Caco-2 (cell line): ENCODE results near the gene GUCY1A1. TPM values are rescaled to one million over a fixed set of nuclear protein-coding genes. Genes with fewer than 3 reads are reported as not detected.

Experiments used
- BruUV-seq: library from RNA; stranded (reverse); fragments of 400-500 nt; replicated peaks from 2 replicates; lab custom pipeline; 2021; lab: Mats Ljungman, UMichigan
- CTCF ChIA-PET: fragments of 300-600 bp; sonication (Branson Sonifier 250); formaldehyde crosslinking; loops from one replicate; lab custom pipeline; 2022; ENCODE audit warnings: antibody characterized with exemption; lab: Charles Lee
- POLR2A ChIA-PET: fragments of 300-600 bp; sonication (Branson Sonifier 250); formaldehyde crosslinking; loops from one replicate; lab custom pipeline; 2022; ENCODE audit warnings: antibody characterized with exemption; lab: Charles Lee
- DNase-seq, 2 experiments: peaks; one replicate each; pipeline versions ENCODE4 v3.0.0 to v3.0.0-alpha.2; 2020 to 2022
- H3K27me3 ChIP-seq: replicated peaks from 2 replicates; pipeline ENCODE4 v1.6.0; 2011; ENCODE audit warnings: low read length; ENCODE audit not compliant: control insufficient read depth, insufficient read depth
- H3K36me3 ChIP-seq: 2 replicates; pipeline ENCODE4 v1.5.1; 2011; ENCODE audit warnings: low read length; ENCODE audit not compliant: control insufficient read depth, insufficient read depth
- H3K4me1 ChIP-seq: fragments of 250-450 bp; sonication (Bioruptor Pico); 2 replicates; pipeline ENCODE4 v1.5.1; 2020; ENCODE audit warnings: mild to moderate bottlenecking
- H3K4me3 ChIP-seq: 2 replicates; pipeline ENCODE4 v1.5.1; 2011; ENCODE audit warnings: low read depth, mild to moderate bottlenecking, control low read depth, low read length
- H3K9me3 ChIP-seq: fragments of 250-450 bp; sonication (Bioruptor Pico); 2 replicates; pipeline ENCODE4 v1.5.1; 2020; ENCODE audit warnings: mild to moderate bottlenecking, moderate library complexity
- H3K27ac Mint-ChIP-seq: one replicate; pipeline ENCODE4 v1.8.0; 2022; ENCODE audit warnings: mixed read lengths; ENCODE audit not compliant: unreplicated experiment
- H3K27me3 Mint-ChIP-seq: one replicate; pipeline ENCODE4 v1.8.0; 2022; ENCODE audit warnings: mixed read lengths; ENCODE audit not compliant: insufficient read depth, unreplicated experiment
- H3K36me3 Mint-ChIP-seq: one replicate; pipeline ENCODE4 v1.8.0; 2022; ENCODE audit warnings: mild to moderate bottlenecking, mixed read lengths; ENCODE audit not compliant: insufficient read depth, unreplicated experiment
- H3K4me1 Mint-ChIP-seq: one replicate; pipeline ENCODE4 v1.8.0; 2022; ENCODE audit warnings: low read depth, mixed read lengths; ENCODE audit not compliant: unreplicated experiment
- H3K4me3 Mint-ChIP-seq: one replicate; pipeline ENCODE4 v1.8.0; 2022; ENCODE audit warnings: mild to moderate bottlenecking, moderate library complexity, mixed read lengths; ENCODE audit not compliant: unreplicated experiment
- H3K9me3 Mint-ChIP-seq: one replicate; pipeline ENCODE4 v1.8.0; 2022; ENCODE audit warnings: mixed read lengths; ENCODE audit not compliant: unreplicated experiment
- intact Hi-C: fragments of 100-400 bp; cut with micrococcal nuclease; formaldehyde crosslinking; loops from one replicate; pipeline ENCODE4 v1.10.0; 2022; ENCODE audit not compliant: unreplicated experiment
- total RNA-seq: library from RNA; stranded (reverse); gene quantifications from 2 replicates; pipeline ENCODE4 v1.2.3, GENCODE V29; 2022
- TF ChIP-seq, protein P1 (sequence below), 2 experiments: fragments of 200-600 bp in 1 of 2; IDR thresholded peaks; 1 replicate in 1 of 2; 2 replicates in 1 of 2; pipeline versions ENCODE4 v1.5.1 to v1.8.0; 2011 to 2022; ENCODE audit warnings: antibody characterized with exemption in 1 of 2, control low read depth in 1 of 2, inconsistent platforms in 1 of 2, low read depth in 1 of 2, low read length in 1 of 2, mild to moderate bottlenecking in 1 of 2, moderate library complexity in 1 of 2; ENCODE audit not compliant: insufficient read depth in 1 of 2, severe bottlenecking in 1 of 2, unreplicated experiment in 1 of 2

GUCY1A1 gene
- total RNA-seq, 1 experiment from 2014 or later, result not detected

DNA sequence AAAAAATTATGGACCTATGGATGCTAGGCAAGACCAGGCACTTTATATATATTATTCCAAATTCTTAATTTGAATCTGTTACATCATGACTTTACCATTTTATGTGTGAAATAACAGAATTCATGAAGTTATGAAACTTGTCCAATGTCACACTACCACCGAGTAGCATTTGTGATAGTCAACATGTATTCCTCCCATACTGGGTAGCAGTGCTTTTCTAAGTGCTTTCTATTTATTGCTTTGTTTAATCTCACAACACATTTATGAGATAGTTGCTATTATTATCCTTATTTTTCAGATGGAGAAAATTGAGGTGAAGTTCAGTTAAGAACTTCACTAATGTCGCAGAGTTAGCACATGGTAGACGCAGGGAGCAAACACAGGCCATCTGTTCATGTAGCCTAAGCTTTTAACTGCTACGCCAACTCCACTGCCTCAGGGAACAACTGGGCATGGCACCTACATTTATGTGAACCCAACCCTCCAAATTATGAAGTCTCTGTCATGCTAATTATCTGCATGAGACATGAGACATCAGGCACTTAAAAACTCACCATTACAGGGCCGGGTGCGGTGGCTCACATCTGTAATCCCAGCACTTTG is 20.8 kb downstream of the GUCY1A1 start:
- H3K4me1 Mint-ChIP-seq, result no peaks in the 10 kb centered on the region
- TF ChIP-seq, protein P1, sequence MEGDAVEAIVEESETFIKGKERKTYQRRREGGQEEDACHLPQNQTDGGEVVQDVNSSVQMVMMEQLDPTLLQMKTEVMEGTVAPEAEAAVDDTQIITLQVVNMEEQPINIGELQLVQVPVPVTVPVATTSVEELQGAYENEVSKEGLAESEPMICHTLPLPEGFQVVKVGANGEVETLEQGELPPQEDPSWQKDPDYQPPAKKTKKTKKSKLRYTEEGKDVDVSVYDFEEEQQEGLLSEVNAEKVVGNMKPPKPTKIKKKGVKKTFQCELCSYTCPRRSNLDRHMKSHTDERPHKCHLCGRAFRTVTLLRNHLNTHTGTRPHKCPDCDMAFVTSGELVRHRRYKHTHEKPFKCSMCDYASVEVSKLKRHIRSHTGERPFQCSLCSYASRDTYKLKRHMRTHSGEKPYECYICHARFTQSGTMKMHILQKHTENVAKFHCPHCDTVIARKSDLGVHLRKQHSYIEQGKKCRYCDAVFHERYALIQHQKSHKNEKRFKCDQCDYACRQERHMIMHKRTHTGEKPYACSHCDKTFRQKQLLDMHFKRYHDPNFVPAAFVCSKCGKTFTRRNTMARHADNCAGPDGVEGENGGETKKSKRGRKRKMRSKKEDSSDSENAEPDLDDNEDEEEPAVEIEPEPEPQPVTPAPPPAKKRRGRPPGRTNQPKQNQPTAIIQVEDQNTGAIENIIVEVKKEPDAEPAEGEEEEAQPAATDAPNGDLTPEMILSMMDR (IDR thresholded peaks at IDR 0.05; ENCODE audit: insufficient read depth in 1 of 2, low read depth in 1 of 2, low read length in 1 of 2, severe bottlenecking in 1 of 2, unreplicated experiment in 1 of 2), result no peak
- no peak overlapping the region for H3K27ac Mint-ChIP-seq
- no peaks in the 10 kb centered on the region for H3K9me3 Mint-ChIP-seq
- DNase-seq, result no peak
- H3K4me3 Mint-ChIP-seq, result no peak overlapping the region
- no peaks in the 10 kb centered on the region for H3K36me3 Mint-ChIP-seq
- Histone ChIP-seq H3K27me3 (no peaks in the 10 kb centered on the region), H3K36me3 (no peaks in the 10 kb centered on the region), H3K4me1 (no peaks in the 10 kb centered on the region), H3K9me3 (no peaks in the 10 kb centered on the region), H3K4me3 (no peak overlapping the region)
- intact Hi-C loops, result no loop called here
- no TSS peak for BruUV-seq
- H3K27me3 Mint-ChIP-seq, result no peaks in the 10 kb centered on the region
- POLR2A ChIA-PET, result no interaction called here
- CTCF ChIA-PET, result no interaction called here

DNA sequence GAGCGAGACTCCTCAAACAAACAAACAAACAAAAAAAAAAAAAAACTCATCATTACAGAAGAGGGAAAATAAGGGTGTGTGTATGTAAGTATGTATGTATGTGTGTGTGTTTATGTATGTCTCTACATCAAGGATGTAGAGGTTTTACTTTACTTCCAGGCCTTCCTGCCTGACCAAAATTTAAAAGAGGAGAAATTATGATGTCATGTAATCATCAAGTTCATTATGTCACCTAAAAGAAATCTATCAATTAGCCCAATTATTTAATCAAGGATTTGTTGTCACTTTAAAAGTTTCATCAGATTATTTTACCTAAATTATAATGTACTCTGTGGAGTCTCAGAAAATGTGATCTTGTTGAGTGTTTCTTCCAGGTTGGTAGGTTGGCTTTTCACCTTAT is 21.6 kb downstream of the GUCY1A1 start:
- Histone ChIP-seq H3K36me3 (no peaks in the 10 kb centered on the region), H3K27me3 (no peaks in the 10 kb centered on the region), H3K9me3 (no peaks in the 10 kb centered on the region), H3K4me3 (no peak overlapping the region), H3K4me1 (peaks cover 3% of the 10 kb centered on the region; the same call in 1 of the 2 replicates)
- no peak for DNase-seq
- intact Hi-C loops, result no loop called here
- Mint-ChIP-seq H3K27me3 (no peaks in the 10 kb centered on the region), H3K36me3 (no peaks in the 10 kb centered on the region), H3K9me3 (no peaks in the 10 kb centered on the region), H3K27ac (no peak overlapping the region), H3K4me1 (peaks cover 3% of the 10 kb centered on the region), H3K4me3 (no peak overlapping the region)
- ChIA-PET CTCF (no interaction called here), POLR2A (no interaction called here)
- TF ChIP-seq, protein P1 (IDR thresholded peaks at IDR 0.05; ENCODE audit: insufficient read depth in 1 of 2, low read depth in 1 of 2, low read length in 1 of 2, severe bottlenecking in 1 of 2, unreplicated experiment in 1 of 2), result no peak
- BruUV-seq, result no TSS peak

DNA sequence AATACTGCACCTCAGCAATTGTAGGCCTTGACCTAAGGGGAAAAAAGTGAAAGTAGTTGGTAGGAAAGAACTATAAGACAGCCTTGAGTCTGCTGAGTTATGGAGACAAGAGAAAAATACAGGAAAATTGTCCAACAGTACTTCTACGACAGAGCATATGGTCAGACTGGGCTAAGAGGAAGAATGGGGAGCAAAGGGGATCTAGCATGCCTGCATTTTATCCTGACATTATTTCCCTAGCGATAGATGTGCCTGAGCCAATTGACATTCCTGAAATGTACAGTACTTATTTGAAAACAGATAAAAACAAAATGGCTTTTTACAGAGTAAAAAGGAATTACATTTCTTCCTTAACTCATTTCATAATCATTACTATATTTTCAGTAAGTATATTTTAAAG is 22.2 kb downstream of the GUCY1A1 start:
- Histone ChIP-seq H3K27me3 (no peaks in the 10 kb centered on the region), H3K9me3 (no peaks in the 10 kb centered on the region), H3K4me3 (no peak overlapping the region), H3K4me1 (peaks cover 6% of the 10 kb centered on the region; the same call in 1 of the 2 replicates), H3K36me3 (no peaks in the 10 kb centered on the region)
- no peak for DNase-seq
- peaks cover 7% of the 10 kb centered on the region for H3K4me1 Mint-ChIP-seq
- BruUV-seq, result no TSS peak
- no peaks in the 10 kb centered on the region for H3K27me3 Mint-ChIP-seq
- no peaks in the 10 kb centered on the region for H3K9me3 Mint-ChIP-seq
- intact Hi-C loops, result no loop called here
- TF ChIP-seq, protein P1 (IDR thresholded peaks at IDR 0.05; ENCODE audit: insufficient read depth in 1 of 2, low read depth in 1 of 2, low read length in 1 of 2, severe bottlenecking in 1 of 2, unreplicated experiment in 1 of 2), result no peak
- H3K36me3 Mint-ChIP-seq, result no peaks in the 10 kb centered on the region
- no peak overlapping the region for H3K4me3 Mint-ChIP-seq
- ChIA-PET CTCF (no interaction called here), POLR2A (no interaction called here)
- H3K27ac Mint-ChIP-seq, result no peak overlapping the region
